ENCODE measurements around the gene CLBA1.
"Not testable (repeated sequence)": the region's sequence is repeated elsewhere in the genome, so short reads cannot be mapped to it uniquely, and the experiment has no call there.

CLBA1 gene

DNA sequence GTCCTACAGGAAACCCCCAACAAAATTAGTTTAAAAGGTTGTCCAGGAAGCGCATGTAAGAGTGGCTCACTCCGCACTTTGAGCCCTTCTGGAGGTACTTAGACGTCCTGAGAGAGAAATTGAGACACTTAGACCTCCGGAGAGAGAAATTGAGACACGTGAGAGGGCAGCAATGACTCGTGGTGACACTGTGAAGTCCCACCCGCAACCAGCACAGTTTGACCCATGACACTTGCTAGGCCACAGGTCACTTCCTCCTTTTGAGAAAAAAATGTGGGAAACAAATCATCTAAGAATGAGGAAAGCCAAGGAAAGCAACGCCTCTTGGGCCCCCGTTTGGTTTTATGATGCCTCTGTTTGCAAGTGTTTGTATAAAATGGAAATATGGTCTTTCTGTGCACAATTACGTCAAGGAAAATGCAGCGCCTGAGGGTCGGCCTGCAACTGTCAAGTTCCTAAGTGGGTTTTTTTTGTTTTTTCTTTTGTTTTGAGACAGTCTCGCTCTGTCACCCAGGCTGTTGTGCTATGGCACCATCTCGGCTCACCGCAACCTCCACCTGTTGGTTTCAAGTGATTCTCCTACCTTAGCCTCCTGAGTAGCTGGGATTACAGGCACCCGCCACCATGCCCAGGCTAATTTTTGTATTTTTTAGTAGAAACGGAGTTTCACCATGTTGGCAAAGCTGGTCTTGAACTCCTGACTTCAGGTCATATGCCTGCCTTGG lies 48.9 kb downstream of the CLBA1 start:
- TF ChIP-seq ZFX (IDR thresholded peaks at IDR 0.05; ENCODE audit: borderline replicate concordance) (no peak), CTCF (IDR thresholded peaks at IDR 0.05) (no peak)
- no peak overlapping the region for H3K27ac ChIP-seq

DNA sequence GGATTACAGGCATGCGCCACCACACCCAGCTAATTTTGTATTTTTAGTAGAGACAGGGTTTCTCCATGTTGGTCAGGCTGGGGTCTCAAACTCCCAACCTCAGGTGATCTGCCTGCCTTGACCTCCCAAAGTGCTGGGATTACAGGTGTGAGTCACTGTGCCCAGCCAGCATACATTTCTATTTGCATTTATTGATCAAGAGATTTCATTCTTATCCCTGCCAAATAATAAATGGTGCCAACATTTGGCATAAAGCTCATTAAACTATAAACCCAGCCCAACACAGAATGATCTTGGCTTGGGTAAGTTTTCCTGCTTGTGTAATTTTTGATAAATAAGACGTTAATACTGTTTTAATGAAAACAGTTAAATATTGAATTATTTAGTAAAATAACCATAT lies 50.0 kb downstream of the CLBA1 start:
- H3K27ac ChIP-seq = not testable (repeated sequence)

- no peak overlapping the region for H3K27ac ChIP-seq
- TF ChIP-seq ZFX (IDR thresholded peaks at IDR 0.05; ENCODE audit: borderline replicate concordance) (no peak), CTCF (IDR thresholded peaks at IDR 0.05) (no peak)
Observed at GRCh38 chr14:105039458-105040205, 54.0 kb downstream of the CLBA1 start.

DNA sequence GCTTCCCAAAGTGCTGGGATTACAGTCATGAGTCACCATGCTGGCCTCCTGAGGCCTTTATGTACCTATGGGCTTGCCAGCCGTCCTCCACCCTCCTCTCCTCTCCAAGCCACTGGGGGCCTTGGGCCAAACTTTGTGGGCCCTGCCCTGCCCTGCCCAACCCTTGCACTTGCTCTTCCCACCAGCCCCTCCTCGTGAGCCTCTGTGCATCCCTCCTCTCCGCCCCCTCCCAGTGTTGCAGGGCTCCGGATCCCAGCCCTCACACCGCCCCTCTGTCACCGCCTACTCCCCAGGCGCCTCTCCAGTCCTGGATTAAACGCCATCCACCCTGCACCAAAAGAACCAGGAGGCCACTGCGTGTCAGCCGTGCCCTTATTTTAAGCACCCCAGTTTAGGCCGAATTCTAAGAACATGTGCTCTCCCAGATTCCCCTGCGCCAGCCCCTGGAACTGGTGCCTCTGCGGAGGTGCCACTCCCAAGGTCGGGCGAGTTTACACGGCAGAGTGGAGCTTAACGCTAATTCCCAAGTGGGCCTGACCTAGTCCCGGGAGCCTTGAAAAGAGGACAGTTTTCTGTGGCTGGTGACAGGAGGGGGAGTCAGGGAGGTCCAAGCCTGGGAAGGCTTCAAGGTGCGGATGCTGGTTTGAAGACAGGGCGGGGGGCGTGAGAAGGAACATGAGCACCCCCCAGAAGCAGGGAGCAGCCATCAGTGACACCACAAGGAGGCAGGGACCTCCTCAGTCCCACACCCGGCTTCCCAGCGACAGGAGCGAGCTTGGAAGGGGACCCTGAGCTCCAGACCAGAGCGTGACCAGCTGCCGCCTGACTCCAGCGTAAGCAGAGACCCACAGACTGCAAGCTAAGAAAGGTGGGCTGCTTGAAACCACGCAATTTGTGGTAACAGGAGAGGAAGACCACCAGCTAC lies 56.5 kb downstream of the CLBA1 start:
- H3K27ac ChIP-seq = no peak overlapping the region
- TF ChIP-seq CTCF (IDR thresholded peaks at IDR 0.05) (no peak), ZFX (IDR thresholded peaks at IDR 0.05; ENCODE audit: borderline replicate concordance) (no peak)

GRCh38 chr14:105042813-105043212 lies 57.2 kb downstream of the CLBA1 start:
- H3K27ac ChIP-seq = no peak overlapping the region
- no peak for TF ChIP-seq ZFX (IDR thresholded peaks at IDR 0.05; ENCODE audit: borderline replicate concordance)
- TF ChIP-seq CTCF (IDR thresholded peaks at IDR 0.05) = no peak

- no peak for TF ChIP-seq ZFX (IDR thresholded peaks at IDR 0.05; ENCODE audit: borderline replicate concordance)
- H3K27ac ChIP-seq = no peak overlapping the region
Observed at GRCh38 chr14:105043641-105044040, 58.1 kb downstream of the CLBA1 start.

Measured in 22Rv1 (cell line).